Activated naive CD8-positive, alpha-beta T cell treated with anti-CD3 and anti-CD28 coated beads for 36 hours (primary cell): ENCODE data around the gene GRM5. TPM values are rescaled to one million over a fixed set of nuclear protein-coding genes. Genes with fewer than 3 reads are reported as not detected.
"Not testable (repeated sequence)": the region's sequence is repeated elsewhere in the genome, so short reads cannot be mapped to it uniquely, and the experiment has no call there.

ENCODE experiments used
- DNase-seq: peaks from one replicate; pipeline ENCODE4 v3.0.0; 2021
- H3K27ac Mint-ChIP-seq: one replicate; pipeline ENCODE4 v1.8.0; 2022; ENCODE audit warnings: mild to moderate bottlenecking, moderate library complexity, mixed read lengths
- H3K27me3 Mint-ChIP-seq: one replicate; pipeline ENCODE4 v1.8.0; 2022; ENCODE audit warnings: mild to moderate bottlenecking, mixed read lengths
- H3K36me3 Mint-ChIP-seq: one replicate; pipeline ENCODE4 v1.8.0; 2021; ENCODE audit warnings: mild to moderate bottlenecking, mixed read lengths
- H3K4me1 Mint-ChIP-seq: one replicate; pipeline ENCODE4 v1.8.0; 2021; ENCODE audit warnings: mixed read lengths
- H3K4me3 Mint-ChIP-seq: one replicate; pipeline ENCODE4 v1.8.0; 2022; ENCODE audit warnings: mild to moderate bottlenecking, moderate library complexity, mixed read lengths
- H3K9me3 Mint-ChIP-seq: one replicate; pipeline ENCODE4 v1.8.0; 2022; ENCODE audit warnings: mixed read lengths
- total RNA-seq, 2 experiments: library from RNA; stranded (reverse); gene quantifications; one replicate each; pipeline ENCODE4 v1.2.3, GENCODE V29; 2021

Gene GRM5
- total RNA-seq, 2 experiments from 2014 or later = not detected

DNA sequence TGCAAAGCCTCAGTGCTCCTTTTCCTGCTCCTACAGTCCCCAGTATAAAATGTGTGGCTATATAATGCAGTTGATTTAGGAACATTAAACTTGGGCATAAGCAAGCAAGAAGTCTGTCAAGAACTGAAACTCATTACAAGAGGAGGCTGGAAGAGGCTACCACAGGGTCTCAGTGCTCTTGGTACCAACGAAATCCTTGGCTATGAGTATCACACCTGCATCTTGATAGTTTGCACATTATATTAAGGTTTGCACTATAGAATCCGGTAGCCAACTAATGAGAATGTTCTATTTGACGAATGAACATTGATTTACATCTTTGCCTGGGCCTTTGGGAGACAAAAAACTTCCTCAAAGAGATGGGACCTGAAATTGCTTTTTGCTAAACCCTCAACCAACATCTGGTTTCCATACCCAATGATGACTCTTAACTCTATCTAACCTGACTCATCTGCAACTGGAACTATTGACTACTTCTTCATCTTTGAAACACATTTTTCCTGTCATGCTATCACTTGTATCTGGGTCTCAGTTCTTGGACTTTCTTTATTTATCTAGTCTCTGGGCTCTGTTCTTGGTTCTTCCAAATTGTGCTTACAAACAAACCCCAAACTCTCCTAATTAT, 521.0 kb downstream of the GRM5 start:
- Mint-ChIP-seq H3K27me3 (no peaks in the 10 kb centered on the region), H3K4me3 (no peak overlapping the region), H3K4me1 (peaks cover 3% of the 10 kb centered on the region), H3K27ac (no peak overlapping the region), H3K9me3 (no peaks in the 10 kb centered on the region), H3K36me3 (no peaks in the 10 kb centered on the region)
- no peak for DNase-seq

- Mint-ChIP-seq H3K27ac (no peak overlapping the region), H3K36me3 (no peaks in the 10 kb centered on the region), H3K27me3 (no peaks in the 10 kb centered on the region), H3K4me3 (no peak overlapping the region), H3K9me3 (no peaks in the 10 kb centered on the region), H3K4me1 (peaks cover 3% of the 10 kb centered on the region)
- peak; percentile 70 for DNase-seq
Observed at GRCh38 chr11:88543902-88544655, 521.7 kb downstream of the GRM5 start.

GRCh38 chr11:88541006-88541405, 524.8 kb downstream of the GRM5 start:
- H3K36me3 Mint-ChIP-seq = no peaks in the 10 kb centered on the region
- no peak overlapping the region for H3K27ac Mint-ChIP-seq
- H3K4me3 Mint-ChIP-seq = no peak overlapping the region
- DNase-seq = no peak
- H3K27me3 Mint-ChIP-seq = peaks cover 5% of the 10 kb centered on the region
- no peaks in the 10 kb centered on the region for H3K9me3 Mint-ChIP-seq
- H3K4me1 Mint-ChIP-seq = peaks cover 10% of the 10 kb centered on the region

DNA sequence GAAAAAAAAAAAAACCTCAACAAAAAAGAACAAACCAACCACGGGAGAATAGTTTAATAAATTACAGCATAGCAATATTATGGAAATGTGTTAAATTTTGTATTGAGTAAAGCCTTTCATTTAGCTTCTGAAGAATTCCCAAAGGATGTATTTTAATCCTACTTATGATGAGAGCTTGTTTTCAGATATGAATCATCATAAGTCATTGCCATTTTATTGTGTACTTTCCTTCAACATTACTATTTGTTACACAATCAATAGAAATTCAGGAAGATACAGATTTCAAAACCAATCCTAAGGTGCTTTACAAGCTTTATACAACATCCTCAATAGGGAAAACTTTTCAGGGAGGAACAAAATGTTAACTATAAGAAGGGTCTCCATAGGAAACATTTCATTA, 527.7 kb downstream of the GRM5 start:
- Mint-ChIP-seq H3K27ac (no peak overlapping the region), H3K36me3 (no peaks in the 10 kb centered on the region), H3K9me3 (no peaks in the 10 kb centered on the region), H3K4me1 (peaks cover 8% of the 10 kb centered on the region), H3K4me3 (no peak overlapping the region), H3K27me3 (peaks cover 8% of the 10 kb centered on the region)
- no peak for DNase-seq

DNA sequence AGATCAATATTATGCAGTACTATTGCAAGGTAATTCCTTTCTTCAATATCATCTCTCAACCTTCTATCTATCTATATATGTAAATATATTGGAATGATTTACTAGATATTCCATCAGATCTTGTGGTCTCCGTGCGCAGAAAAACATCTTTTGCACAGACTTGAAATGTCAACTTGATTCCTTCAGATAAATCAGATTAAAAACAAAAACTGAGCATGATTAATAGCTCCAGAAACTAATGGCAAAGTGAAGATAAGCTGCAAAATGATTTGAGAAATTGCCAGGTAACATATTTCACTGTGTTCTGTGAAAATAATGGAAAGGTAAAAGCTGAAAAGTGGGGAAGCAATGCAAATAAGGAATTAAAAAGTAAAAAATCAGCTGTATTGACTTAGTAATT, 528.2 kb downstream of the GRM5 start:
- no peaks in the 10 kb centered on the region for H3K36me3 Mint-ChIP-seq
- H3K27me3 Mint-ChIP-seq = peaks cover 8% of the 10 kb centered on the region
- no peaks in the 10 kb centered on the region for H3K9me3 Mint-ChIP-seq
- DNase-seq = no peak
- no peak overlapping the region for H3K27ac Mint-ChIP-seq
- peaks cover 8% of the 10 kb centered on the region for H3K4me1 Mint-ChIP-seq
- no peak overlapping the region for H3K4me3 Mint-ChIP-seq

DNA sequence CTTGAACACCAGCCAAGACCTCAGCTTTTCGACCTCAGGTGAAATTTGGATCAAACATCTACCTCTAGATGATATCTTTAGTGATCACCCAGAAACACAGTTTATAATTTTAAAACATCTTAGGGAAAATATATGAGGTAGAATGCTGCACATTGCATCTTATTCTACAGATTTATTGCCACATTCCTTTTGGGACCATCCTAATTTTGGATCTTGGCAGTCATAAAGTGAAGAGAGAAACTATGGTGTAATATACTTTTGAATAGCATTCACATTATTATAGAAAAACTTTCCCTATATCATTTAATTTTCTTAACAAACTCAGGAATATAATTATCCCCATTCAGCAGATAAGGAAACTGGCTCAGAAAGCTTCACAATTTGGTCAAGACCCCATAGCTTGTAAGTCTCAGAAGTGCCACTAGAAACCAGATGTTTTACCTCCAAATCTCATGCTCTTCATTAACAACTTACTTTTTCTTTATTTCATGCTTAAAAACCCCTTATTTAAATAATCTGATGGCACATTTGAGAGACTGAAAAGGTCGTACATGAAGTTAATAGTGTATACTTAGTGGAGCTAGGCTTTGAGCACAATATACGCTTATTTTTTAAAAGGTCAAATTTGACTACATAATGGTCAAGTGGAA, 529.0 kb downstream of the GRM5 start:
- peaks cover 8% of the 10 kb centered on the region for H3K27me3 Mint-ChIP-seq
- H3K36me3 Mint-ChIP-seq = no peaks in the 10 kb centered on the region
- peak overlapping the region; percentile 15 for H3K27ac Mint-ChIP-seq
- H3K4me3 Mint-ChIP-seq = no peak overlapping the region
- no peaks in the 10 kb centered on the region for H3K9me3 Mint-ChIP-seq
- H3K4me1 Mint-ChIP-seq = peaks cover 8% of the 10 kb centered on the region
- DNase-seq = no peak

GRCh38 chr11:88535916-88536547, 529.8 kb downstream of the GRM5 start:
- Mint-ChIP-seq H3K9me3 (no peaks in the 10 kb centered on the region), H3K27me3 (peaks cover 8% of the 10 kb centered on the region), H3K27ac (peak overlapping the region; percentile 15), H3K4me3 (no peak overlapping the region), H3K4me1 (peaks cover 8% of the 10 kb centered on the region), H3K36me3 (no peaks in the 10 kb centered on the region)
- DNase-seq = no peak

DNA sequence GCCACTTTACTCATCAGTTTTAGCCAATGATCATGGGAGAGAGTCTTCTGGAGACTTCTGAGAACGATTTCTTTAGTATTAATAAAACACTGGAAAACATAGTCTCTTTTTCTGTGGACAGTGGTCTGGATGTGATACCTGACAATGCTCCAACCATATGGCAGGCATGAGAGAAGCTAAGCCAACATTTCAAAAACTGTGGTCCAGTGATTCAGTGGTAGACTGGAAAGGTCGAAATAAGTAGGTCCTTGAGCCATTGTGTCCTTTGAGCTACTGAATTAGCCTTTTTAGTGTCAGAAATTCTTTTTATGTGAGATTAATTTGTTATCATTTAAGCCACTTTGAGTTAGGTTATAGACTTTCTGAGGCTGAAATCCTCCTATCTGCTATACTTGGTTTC, 530.5 kb downstream of the GRM5 start:
- no peak overlapping the region for H3K27ac Mint-ChIP-seq
- no peak for DNase-seq
- peaks cover 8% of the 10 kb centered on the region for H3K4me1 Mint-ChIP-seq
- no peak overlapping the region for H3K4me3 Mint-ChIP-seq
- H3K9me3 Mint-ChIP-seq = no peaks in the 10 kb centered on the region
- peaks cover 8% of the 10 kb centered on the region for H3K27me3 Mint-ChIP-seq
- H3K36me3 Mint-ChIP-seq = no peaks in the 10 kb centered on the region

GRCh38 chr11:88534706-88535105, 531.1 kb downstream of the GRM5 start:
- H3K36me3 Mint-ChIP-seq, H3K4me1 Mint-ChIP-seq, H3K9me3 Mint-ChIP-seq, H3K4me3 Mint-ChIP-seq, H3K27ac Mint-ChIP-seq, H3K27me3 Mint-ChIP-seq, DNase-seq: not testable (repeated sequence)

DNA sequence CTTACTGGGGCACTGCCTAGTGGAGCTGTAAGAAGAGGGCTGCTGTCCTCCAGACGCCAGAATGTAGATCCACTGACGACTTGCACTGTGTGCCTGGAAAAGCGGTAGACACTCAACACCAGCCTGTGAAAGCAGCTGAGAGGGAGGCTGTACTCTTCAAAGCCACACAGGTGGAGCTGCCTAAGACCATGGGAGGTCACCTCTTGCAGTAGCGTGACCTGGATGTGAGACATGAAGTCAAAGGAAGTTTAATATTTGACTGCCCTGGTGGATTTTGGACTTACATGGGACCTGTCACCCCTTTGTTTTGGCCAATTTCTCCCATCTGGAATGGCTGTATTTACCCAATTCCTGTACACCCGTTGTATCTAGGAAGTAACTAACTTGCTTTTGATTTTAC, 531.6 kb downstream of the GRM5 start:
- Mint-ChIP-seq H3K4me1 (peaks cover 8% of the 10 kb centered on the region), H3K9me3 (no peaks in the 10 kb centered on the region), H3K4me3 (no peak overlapping the region), H3K27ac (no peak overlapping the region), H3K36me3 (no peaks in the 10 kb centered on the region), H3K27me3 (peaks cover 12% of the 10 kb centered on the region)
- no peak for DNase-seq

DNA sequence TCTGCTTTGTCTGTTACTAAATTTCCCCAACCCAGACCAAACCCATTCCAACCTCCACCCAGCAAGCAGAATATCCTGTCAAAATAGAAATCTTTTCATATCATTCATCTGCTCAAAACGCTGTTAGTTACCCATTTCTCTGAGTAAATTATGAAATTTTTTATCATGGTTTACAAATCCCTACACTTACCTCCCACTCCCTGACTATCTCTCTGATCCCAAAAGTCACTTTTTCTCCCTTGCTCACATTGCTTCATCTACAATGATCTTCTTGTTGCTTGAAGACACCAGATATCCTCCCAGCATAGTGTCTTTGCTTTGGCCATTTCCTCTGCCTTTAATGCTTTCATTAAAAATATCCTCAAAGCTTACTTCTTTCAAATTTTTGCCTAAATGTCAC, 532.8 kb downstream of the GRM5 start:
- H3K36me3 Mint-ChIP-seq = no peaks in the 10 kb centered on the region
- no peak for DNase-seq
- no peaks in the 10 kb centered on the region for H3K9me3 Mint-ChIP-seq
- no peak overlapping the region for H3K27ac Mint-ChIP-seq
- no peak overlapping the region for H3K4me3 Mint-ChIP-seq
- peaks cover 8% of the 10 kb centered on the region for H3K4me1 Mint-ChIP-seq
- peaks cover 12% of the 10 kb centered on the region for H3K27me3 Mint-ChIP-seq

DNA sequence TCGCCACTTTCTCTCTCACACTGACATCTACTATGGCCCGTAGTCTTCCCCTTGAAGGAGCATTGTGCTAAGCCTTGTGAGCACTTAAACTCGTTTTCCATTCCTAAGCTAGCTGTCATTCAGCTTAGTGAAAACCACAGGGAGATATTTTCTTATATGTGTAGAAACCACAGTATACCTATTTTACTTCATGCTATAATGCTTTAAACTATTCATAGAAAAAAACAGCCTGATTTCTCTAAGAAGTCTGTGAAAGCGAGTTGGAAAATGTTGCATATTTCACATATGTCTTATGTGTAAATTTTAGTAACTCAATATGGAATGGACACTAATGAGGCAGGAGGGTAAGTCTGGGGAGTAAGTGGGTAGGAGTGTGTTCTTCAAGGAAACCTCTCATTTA, 534.0 kb downstream of the GRM5 start:
- no peak overlapping the region for H3K4me3 Mint-ChIP-seq
- no peak overlapping the region for H3K27ac Mint-ChIP-seq
- H3K36me3 Mint-ChIP-seq = no peaks in the 10 kb centered on the region
- DNase-seq = no peak
- no peaks in the 10 kb centered on the region for H3K9me3 Mint-ChIP-seq
- peaks cover 8% of the 10 kb centered on the region for H3K4me1 Mint-ChIP-seq
- peaks cover 12% of the 10 kb centered on the region for H3K27me3 Mint-ChIP-seq

- Mint-ChIP-seq H3K27me3 (peaks cover 4% of the 10 kb centered on the region), H3K9me3 (no peaks in the 10 kb centered on the region), H3K4me3 (no peak overlapping the region), H3K4me1 (no peaks in the 10 kb centered on the region), H3K36me3 (no peaks in the 10 kb centered on the region), H3K27ac (no peak overlapping the region)
- DNase-seq = no peak
Observed at GRCh38 chr11:88529426-88529825, 536.4 kb downstream of the GRM5 start.

GRCh38 chr11:88523386-88524071, 542.3 kb downstream of the GRM5 start:
- Mint-ChIP-seq H3K4me1 (no peaks in the 10 kb centered on the region), H3K27ac (no peak overlapping the region), H3K9me3 (no peaks in the 10 kb centered on the region), H3K36me3 (no peaks in the 10 kb centered on the region), H3K4me3 (no peak overlapping the region), H3K27me3 (no peaks in the 10 kb centered on the region)
- no peak for DNase-seq
